NCI-H1048 (cell line): ENCODE data around the gene ZNF318.
"Not testable (repeated sequence)": the region's sequence is repeated elsewhere in the genome, so short reads cannot be mapped to it uniquely, and the experiment has no call there.

Experiments
- DNase-seq: peaks from one replicate; lab custom pipeline; 2025; lab: John Stamatoyannopoulos, UW

Gene ZNF318, protein sequence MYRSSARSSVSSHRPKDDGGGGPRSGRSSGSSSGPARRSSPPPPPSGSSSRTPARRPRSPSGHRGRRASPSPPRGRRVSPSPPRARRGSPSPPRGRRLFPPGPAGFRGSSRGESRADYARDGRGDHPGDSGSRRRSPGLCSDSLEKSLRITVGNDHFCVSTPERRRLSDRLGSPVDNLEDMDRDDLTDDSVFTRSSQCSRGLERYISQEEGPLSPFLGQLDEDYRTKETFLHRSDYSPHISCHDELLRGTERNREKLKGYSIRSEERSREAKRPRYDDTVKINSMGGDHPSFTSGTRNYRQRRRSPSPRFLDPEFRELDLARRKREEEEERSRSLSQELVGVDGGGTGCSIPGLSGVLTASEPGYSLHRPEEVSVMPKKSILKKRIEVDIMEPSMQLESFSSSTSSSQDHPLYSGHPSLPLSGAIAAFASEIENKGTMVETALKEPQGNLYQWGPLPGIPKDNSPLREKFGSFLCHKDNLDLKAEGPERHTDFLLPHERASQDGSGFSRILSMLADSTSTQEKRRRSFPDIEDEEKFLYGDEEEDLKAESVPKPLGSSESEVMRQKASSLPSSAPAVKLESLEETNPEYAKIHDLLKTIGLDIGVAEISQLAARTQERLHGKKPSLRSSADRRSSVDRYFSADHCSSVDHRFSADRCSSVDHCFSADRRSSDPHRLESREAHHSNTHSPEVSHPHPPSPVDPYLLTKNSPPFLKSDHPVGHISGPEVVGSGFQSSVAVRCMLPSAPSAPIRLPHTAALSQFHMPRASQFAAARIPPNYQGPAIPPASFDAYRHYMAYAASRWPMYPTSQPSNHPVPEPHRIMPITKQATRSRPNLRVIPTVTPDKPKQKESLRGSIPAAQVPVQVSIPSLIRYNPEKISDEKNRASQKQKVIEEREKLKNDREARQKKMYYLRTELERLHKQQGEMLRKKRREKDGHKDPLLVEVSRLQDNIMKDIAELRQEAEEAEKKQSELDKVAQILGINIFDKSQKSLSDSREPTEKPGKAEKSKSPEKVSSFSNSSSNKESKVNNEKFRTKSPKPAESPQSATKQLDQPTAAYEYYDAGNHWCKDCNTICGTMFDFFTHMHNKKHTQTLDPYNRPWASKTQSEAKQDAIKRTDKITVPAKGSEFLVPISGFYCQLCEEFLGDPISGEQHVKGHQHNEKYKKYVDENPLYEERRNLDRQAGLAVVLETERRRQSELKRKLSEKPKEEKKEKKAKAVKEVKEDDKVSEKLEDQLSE (N-terminal part only)

DNA sequence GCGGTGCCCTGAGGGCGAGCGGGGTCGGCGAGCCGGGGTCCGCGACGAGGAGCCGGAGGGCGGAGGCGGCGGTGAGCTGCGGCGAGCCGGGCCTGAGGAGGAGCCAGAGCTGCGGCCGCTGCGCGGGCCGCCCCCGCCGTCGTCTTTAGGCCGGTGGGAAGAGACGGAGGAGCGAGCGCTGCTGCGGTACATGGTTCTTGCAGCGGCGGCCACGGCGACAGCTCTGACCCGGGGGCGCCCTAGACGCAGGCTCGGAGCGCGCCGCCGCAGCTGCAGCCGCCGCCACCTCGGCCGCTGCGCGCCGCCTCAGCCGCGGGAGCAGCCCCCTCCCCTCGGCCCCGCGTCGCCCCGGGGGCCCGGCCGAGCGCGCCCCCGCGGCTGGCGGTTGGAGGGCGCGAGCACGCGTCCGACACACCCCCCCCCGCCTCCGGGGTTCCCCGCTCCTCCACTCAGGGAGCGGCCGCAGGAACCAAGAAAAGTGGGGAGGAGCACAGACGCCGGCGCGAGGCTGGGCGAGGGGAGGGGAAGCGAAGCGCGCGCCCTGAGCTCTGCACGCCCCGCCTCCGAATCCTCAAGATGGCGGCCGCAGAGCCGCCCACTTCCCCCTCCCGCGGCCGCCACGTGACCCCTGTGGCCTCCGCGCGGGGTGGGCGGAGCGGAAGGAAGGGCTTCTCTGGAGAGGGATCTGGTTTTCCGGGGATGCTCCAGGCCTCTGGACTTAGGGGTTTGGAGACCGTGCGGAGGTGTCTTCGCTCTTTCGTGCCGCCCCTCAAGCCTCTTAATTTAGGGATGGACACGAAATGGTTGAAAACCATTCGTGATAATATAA is at the start of gene ZNF318:
ZNF318 (minus strand) TSS at position 474 of the 829 bp plus-strand sequence; CDS start at position 192, 282 bp downstream.
- peak; percentile 95 for DNase-seq

DNA sequence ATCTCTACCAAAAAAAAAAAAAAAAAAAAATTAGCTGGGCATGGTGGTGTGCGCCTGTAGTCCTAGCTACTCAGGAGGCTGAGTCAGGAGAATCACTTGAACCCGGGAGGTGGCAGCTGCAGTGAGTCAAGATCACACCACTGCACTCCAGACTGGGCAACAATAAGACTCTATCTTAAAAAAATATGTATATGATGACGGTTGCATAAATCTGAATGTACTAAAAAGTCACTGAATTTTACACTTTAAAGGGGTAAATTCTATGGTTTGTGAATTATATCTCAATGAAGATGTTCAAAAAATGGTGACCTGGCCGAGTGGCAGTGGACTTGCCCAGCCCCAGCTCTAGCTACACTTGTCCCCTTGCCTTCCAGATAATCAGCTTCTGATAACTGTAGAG is 47.5 kb upstream of the ZNF318 start:
- no peak for DNase-seq

DNA sequence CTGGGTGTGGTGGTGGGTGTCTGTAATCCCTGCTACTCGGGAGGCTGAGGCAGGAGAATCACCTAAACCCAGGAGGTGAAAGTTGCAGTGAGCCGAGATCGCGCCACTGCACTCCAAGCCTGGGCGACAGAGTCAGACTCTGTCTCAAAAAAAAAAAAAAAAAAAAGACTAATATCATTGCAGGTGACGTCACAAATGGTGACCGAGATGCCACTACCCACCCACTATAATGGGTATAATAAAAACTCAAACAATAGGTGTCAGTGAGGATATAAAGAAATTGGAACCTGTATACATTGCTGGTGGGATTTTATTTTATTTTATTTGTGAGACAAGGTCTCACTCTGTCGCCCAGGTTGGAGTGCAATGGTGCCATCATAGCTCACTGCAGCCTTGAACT is 45.8 kb upstream of the ZNF318 start:
- not testable (repeated sequence) for DNase-seq

DNA sequence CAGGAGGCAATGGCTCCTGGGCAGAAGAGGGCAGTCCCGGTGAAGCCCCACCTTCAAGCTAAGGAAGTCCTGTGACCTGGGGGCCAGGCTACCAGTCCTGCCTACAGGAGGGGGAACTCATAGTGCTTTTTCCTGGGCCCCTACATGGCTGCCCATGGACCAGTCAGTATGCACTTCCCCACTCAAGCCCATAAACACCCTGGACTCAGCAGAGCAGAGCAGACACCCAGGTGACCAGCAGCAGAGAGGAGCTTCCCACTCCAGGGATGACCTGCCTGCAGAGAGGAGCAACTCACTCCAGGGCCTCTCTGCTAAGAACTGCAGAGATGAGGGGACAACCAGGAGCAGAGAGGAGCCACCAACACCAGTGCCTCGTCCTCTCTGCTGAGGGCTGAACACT is 43.6 kb upstream of the ZNF318 start:
- no peak for DNase-seq

DNA sequence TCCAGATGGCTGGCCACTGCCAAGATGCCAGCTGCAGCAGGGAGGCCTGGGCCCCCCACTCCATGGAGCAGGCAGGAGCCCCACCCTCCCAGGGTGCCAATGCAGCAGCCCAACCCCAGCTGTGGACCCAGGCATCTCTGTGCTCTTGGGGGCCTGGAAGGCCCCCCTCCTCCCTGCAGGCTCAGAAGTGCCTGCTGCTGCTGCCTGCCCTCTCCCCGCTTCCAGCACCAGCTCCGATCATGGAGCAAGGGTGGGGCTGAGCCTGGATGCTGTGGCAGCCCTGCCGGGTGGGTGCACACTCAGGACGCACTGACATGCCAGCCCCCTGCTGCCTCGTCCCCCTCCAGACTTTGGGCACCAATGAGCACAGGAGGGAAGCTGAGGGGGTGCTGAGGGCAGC is 43.1 kb upstream of the ZNF318 start:
- DNase-seq: no peak

DNA sequence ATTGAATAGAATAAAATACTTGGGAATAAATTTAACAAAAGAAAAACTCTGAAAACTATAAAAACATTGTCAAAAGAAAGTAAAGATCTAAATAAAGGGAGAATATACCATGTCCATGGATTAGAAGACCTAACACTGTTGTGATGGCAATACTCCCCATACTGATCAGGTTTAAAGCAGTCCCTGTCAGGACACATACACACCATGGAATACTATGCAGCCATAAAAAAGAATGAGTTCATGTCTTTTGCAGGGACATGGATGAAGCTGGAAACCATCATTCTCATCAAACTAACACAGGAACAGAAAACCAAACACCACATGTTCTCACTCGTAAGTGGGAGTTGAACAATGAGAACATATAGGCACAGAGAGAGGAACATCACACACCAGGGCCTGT is 41.3 kb upstream of the ZNF318 start:
- DNase-seq: not testable (repeated sequence)

DNA sequence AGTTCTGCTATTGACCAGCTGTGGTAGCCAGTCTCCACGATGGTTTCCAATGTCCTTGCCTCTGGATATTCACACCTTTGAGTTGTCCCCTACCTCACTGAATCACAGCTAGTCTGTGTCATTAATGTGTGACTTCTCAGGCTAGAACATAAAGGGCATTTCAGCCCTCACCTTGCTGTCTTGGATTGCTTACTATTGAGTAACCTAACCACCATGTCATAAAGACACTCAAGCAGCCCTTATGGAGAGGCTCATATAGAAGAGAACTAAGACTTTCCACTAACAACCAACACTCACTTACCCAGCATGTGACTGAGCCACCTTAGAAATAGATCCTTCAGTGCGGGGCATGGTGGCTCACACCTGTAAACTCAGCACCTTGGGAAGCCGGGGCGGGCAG is 38.8 kb upstream of the ZNF318 start:
- DNase-seq: no peak

DNA sequence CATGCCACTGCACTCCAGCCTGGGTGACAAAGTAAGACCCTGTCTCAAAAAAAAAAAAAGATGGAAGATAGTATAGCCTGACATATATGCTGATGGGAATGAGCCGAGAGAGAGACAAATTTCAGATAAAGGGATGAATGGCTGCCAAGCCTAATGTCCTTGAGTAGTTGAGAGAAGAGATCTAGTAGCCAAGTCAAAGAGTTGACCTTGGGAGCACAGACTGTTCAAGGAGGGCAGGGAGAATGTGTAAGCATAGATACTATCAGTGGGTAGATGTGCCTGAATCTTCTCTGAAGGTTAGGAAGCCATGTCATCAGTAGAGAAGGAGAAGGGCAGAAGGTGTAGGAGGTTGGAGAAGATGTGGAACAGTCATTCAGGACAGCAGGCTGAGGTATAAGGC is 37.8 kb upstream of the ZNF318 start:
- DNase-seq: no peak

DNA sequence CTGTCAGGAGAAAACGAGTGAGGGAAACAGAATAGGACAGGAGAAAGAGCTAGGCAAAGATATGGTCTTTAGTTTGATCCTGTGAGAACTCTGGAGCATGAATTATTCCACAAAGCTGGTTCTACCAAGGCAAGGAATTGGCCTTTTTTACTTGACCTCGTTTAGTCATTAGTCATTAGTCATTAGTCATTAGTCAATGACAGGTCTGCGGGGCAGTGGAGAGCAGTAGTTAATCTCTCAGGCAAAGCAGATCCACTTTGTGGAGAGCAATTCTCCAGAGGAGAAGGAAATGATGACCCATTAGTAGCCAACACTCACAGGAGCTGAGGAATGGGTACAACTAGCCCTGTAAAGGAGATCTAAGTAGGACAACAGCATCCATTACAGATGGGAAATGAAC is 35.9 kb upstream of the ZNF318 start:
- DNase-seq: no peak

DNA sequence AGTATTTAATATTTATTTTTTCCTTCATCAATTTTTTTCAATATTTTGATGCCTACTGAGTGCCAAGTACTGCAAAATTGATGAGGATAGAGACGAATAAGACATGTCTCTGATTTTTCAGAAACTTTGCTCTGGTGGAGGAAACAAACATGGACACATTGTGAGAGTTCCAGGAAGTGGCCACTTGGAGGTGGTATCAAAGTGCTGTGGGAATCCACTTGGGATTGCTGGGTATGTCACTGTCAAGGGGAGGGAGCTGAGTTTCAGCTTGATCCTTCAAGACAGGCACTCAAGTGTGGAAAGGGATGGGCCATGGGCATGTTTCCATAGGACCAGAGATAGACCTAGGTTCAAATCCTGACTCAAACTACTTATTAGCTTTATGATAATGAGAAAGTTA is 33.4 kb upstream of the ZNF318 start:
- no peak for DNase-seq

DNA sequence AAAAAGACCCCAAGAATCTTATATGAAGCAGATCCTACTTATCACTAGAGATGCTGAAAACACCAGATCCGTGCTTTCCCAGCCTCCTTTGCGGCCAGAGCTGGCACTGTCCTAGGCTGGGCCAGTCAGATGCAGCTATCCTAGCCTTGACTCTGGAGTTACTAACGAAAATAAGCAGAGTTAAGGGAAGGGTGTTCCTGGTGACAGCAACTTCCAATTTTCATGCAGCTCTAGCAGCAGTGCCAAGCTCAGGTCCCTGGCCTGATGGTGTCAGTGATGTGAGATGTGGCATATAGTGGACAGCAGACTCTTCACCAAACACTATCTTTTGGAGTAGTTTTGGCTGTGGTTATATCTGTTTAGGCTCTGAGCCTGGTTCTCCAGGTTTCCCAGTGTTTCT is 32.3 kb upstream of the ZNF318 start:
- no peak for DNase-seq

DNA sequence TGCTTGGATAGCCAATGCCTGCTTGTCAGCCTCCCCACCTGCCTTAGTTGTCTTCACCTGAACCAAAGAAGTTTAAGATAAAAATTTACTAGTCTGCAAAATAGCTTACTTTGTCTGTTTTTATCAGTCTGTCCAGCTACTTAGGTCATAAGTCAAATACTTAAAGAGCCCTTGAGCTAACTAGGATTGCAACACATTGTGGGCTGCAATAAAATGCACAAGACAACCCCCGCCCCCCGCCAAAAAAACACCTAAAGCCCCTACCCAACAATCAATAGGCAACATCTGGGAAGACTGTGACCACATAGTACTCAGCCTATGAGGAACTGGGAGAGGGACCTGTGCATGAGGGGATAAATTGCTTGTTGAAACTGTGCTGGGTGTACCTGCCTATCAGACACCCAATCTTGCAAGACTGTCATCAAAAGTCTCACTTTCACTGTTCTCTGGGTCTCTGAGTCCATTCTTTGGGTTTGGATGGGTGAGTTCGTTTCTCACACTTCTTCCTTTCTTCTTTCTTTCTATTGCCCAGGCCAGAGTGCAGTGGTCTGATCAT is 30.6 kb upstream of the ZNF318 start:
- no peak for DNase-seq

DNA sequence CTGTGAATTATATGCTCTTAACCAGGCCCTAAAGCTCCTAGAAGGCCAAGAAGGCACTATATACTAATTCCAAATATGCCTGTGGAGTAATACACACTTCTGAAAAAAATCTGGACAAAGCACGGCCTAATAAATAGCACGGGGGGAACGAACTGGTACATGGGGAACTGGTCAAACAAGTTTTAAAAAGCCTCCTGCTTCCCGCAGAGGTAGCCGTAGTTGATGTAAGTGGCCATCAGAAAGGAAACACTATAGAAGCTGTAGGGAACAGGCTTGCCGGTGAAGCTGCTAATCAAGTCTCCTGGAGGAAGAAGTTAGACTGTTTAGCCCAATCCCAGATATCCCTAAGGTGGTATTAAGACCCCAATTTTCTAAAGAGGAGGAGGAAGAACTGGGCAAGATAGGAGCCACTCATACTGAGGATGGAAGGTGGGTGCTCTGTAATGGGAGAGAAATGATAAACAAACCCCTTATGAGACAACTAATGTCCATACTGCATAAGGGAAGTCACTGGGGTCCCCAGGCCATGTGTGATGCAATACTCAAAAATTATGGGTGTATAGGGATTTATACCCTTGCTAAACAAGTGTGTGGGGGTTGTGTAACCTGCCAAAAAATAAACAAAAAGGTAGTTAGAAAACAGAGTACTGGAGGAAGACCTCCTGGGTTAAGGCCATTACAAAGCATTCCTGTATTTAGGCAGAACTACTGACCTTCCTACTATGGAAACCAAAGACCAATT is 27.1 kb upstream of the ZNF318 start:
- DNase-seq: no peak

DNA sequence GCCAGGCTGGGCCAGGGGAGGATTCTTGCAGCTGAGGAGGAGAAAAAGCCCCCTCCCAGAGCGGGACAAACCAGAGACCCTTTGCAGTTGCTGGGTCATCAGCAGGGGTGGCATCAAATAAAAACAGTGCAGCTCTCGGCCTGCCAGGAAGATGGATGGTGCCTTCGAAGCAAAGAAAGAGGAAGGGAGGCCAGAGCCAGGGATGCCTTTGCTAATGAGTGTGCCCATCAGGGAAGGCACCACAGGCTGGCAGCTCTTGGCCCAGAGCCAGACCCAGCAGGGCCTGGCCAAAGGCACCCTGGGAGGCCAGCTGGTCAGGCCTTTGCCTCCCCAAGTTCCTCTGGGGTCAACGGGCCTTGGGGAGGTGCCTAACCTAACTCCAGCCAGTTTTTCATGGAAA is 26.3 kb upstream of the ZNF318 start:
- no peak for DNase-seq

DNA sequence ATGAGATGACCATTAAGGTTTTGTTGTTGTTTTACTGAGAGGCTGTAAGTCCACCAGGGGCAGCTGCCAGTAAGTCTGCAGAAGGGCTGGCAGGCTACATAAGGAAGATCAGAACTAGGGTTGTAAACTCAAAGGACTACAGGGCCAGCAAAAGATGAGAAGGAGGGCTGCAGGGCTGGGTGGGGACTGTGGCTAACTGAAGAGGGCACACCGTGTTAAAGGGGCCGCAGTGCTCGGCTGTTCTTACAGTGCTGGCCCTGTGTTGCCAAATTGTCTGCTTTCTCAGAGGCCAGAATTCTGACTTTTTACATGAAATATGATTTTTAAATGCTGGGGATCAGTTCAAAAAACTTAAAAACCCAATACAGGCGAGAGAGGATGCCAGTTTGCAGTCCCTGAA is 25.5 kb upstream of the ZNF318 start:
- no peak for DNase-seq

DNA sequence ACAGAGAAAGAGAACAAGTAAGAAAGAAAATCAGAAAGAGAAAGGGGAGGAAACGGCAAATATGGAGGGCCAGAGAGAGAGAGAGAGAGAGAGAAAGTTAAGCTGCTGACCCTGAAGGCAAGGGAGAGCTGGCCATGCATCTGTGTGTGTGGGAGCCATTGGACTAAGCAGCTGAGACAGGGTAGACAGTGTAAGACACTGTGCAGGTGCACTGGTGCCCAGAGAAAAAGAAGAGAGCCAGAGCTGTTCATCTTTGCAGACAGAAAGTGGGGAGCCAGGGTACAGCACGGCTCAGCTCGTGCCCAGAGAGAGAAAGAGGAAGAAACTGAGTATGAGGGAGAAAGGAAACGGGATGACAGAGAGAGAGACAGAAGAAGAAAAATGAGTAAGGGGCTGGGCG is 24.2 kb upstream of the ZNF318 start:
- DNase-seq: no peak

DNA sequence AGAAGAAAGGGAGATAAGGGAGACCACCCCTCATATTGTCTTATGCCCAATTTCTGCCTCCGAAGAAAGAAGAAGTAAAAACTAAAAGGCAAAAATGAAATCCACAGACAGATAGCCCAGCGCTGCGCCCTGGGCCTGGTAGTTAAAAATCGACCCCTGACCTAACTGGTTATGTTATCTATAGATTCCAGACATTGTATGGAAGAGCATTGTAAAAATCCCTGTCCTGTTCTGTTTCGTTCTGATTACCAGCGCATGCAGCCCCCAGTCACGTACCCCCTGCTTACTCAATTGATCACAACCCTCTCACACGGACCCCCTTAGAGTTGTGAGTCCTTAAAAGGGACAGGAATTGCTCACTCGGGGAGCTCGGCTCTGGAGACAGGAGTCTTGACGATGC is 23.7 kb upstream of the ZNF318 start:
- DNase-seq: not testable (repeated sequence)

DNA sequence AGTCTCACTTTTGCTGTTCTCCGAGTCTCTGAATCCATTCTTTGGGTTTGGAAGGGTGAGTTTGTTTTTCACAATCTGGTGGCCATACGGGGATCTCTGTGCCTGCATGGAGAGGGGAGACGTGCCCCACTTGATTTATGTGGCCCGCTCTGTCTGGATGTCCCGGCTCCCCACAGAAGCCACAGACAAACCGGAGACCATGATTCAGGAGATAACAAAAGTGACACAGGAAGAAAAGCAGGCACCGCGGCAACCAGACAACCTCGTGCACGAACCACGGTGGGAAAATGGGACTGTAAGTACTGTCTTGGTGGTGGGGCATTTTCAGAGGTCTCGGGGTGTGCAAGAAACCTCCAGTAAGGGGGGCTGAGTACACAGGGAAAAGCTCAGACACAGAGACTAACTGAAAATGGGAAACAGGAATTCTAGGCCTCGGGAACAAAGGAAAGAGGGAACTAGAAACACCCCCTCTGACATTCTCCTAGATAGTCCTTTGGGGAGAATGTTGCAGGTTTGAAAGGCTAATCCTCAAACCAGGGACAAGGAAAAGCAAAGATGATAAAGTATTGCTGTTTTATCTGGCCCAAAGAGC is 22.1 kb upstream of the ZNF318 start:
- DNase-seq: no peak

DNA sequence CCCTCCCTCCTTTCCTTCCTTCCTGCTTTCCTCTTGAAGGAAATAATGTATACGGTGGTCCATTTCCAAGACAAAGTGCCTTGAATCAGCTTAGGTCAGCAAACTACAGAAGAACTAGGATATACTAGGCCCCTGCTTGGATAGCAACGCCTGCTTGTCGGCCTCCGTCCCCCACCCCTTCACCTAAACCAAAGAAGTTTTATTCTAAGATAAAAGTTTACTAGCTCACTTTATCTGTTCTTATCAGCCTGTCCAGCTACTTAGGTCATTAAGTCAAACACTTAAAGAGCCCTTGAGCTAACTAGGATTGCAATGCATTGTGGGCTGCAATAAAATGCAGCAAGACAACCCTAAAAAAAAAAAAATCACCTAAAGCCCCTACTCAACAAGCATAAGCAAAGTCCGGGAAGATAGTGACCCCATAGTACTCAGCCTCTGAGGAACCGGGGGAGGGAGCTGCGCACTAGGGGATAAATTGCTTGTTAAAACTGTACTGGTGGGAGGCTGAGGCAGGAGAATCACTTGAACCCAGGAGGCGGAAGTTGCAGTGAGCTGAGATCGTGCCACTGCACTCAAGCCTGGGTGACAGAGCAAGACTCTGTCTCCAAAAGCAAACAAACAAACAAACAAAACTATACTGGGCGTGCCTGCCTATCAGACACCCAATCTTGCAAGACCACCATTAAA is 21.4 kb upstream of the ZNF318 start:
- DNase-seq: not testable (repeated sequence)
